Astrocyte of the cerebellum (primary cell): ENCODE data around the gene FTO.

Experiments
- DNase-seq: peaks from one replicate; pipeline ENCODE4 v3.0.0-alpha.2; 2011; ENCODE audit warnings: low read depth
- H3K4me3 ChIP-seq: 2 replicates; pipeline ENCODE4 v1.5.1; 2011; ENCODE audit warnings: mild to moderate bottlenecking, low read depth, low read length, moderate library complexity
- in situ Hi-C: cut with HindIII; loops from 2 replicates; pipeline ENCODE4 v1.10.0; 2017; ENCODE audit warnings: low sequenced_read_pairs
- TF ChIP-seq, protein P1 (sequence below): IDR thresholded peaks from 2 replicates; pipeline ENCODE4 v1.5.1; 2012; ENCODE audit warnings: low read length, low read depth, moderate library complexity, mild to moderate bottlenecking; ENCODE audit errors: missing control alignments

Gene FTO

DNA sequence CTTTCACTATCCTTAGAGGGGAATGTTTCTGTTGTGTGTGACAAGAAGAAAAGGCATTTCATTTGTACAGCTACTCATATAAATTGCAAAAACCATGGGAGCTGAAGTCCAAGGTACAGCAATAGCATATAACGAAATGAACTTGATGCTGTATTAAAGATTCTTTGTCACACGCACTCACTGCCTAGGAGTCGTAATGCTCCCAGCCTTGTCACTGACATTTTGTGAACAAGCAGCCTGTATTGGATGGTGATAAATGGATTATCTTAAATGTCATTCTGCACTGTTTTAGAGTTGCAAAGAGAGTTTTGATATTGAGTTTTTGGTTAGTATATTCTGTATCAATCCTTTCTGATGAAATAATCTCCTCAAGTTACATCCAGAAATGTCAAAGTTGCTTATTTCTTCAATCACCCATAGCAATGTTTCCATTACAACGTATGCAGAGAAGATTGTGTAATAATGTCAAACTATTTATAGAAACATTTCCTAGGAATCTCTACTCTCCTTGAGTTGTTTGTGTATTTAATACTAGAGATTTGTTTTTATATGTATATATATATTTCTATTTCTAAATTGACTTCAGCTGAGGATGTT is 270.6 kb downstream of the FTO start:
- in situ Hi-C loops, result no loop called here
- no peak for DNase-seq
- TF ChIP-seq, protein P1, sequence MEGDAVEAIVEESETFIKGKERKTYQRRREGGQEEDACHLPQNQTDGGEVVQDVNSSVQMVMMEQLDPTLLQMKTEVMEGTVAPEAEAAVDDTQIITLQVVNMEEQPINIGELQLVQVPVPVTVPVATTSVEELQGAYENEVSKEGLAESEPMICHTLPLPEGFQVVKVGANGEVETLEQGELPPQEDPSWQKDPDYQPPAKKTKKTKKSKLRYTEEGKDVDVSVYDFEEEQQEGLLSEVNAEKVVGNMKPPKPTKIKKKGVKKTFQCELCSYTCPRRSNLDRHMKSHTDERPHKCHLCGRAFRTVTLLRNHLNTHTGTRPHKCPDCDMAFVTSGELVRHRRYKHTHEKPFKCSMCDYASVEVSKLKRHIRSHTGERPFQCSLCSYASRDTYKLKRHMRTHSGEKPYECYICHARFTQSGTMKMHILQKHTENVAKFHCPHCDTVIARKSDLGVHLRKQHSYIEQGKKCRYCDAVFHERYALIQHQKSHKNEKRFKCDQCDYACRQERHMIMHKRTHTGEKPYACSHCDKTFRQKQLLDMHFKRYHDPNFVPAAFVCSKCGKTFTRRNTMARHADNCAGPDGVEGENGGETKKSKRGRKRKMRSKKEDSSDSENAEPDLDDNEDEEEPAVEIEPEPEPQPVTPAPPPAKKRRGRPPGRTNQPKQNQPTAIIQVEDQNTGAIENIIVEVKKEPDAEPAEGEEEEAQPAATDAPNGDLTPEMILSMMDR, result no peak
- no peak overlapping the region for H3K4me3 ChIP-seq

DNA sequence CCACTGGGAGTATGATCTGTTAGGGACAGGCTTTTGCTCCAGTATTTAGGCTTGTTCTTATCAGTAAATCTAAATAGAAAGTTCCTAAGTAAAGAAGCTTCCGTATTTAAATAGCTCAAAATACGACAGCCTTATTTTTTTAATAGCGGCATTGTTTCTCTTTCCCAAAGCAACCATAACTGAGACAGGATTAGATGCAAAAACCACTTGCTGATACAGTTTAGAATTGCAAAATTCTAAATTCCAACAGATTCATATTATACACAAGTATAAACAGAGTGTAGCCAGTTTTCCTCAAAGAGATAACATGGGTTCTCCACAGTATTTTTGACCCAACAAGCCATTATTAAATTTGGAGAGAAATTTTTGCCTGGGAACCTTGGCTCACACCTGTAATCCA is 276.7 kb downstream of the FTO start:
- TF ChIP-seq, protein P1, result no peak
- in situ Hi-C loops, result no loop called here
- DNase-seq, result no peak

DNA sequence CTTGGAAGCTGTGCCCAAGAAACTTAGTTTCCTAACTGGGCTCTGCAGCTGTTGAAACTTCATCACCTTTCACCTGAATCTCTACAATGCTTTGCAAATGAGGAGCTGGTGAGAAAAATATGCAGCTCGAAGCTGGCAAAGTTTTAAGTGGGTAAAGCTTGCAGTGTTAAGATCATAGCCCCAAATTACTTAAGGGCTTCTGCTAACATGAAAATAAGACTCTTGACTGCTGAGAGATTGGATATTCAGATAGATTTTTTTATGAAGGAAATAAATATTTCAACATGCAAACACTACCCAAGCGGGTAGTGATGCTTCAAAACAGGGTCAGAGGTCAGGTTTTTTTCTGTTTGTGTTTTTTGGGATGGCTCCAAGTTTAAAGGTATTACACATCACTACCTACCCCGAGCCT is 278.7 kb downstream of the FTO start:
- TF ChIP-seq, protein P1, result no peak
- no peak for DNase-seq
- in situ Hi-C loops, result no loop called here
- no peak overlapping the region for H3K4me3 ChIP-seq

More for the DNA sequence above, 276.7 kb downstream of the FTO start:
- no peak overlapping the region for H3K4me3 ChIP-seq

DNA sequence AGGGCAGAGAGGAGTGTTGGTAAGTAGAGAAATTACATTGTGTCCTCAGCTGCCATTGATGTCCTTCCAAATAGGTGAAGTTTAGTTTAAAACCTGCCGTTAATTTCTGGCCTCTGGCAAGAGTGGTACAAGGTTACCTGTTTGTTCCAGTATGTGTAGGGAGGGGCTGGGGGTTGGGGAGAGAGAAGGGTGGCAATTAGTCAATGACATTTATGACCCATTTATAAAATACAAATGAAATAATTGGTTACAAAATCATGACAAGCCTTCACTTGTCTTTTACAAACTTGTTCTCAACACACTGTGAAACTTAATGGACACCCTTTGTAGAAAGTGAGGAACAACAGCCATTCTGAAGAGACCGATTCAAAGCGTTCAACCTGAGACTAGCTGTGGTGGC is 281.0 kb downstream of the FTO start:
- TF ChIP-seq, protein P1, result no peak
- DNase-seq, result no peak
- no peak overlapping the region for H3K4me3 ChIP-seq
- in situ Hi-C loops, result no loop called here

DNA sequence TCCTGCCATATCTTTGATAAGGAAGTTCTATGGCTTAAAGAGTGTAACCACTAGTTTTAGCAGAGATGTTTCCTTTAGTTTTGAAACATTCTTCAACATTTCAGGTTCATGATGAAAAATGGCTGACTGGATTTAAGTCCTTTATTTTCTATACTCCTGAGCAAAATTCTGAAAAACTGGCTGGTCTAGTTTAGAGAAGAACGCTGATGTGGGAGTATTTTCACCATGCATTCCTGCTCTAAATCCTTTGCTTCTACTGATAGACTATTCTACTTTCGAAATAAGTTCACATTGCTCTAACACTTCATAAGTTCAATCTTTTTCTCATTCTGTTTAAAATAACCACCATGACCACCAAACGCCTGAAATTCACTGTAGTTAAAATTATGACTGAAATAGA is 281.9 kb downstream of the FTO start:
- TF ChIP-seq, protein P1, result no peak
- H3K4me3 ChIP-seq, result no peak overlapping the region
- in situ Hi-C loops, result no loop called here
- DNase-seq, result no peak

DNA sequence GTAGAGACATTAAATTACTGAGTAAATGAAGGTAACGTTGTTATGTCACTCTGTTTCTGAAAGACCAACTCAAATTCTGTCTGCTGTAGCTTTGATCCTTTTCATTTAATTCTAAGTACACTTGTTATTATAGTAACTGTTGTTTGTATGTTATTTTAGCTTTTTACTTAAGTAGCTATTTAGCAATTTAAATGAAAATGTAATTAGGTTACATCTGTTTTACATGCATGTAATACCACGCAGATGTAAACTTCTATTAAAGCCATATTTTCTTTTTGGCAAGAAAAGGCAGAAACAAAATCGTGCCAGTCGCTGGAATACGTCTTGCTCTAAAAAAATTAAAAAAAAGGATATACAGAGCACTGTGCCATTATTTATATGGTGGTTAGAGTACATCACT is 282.8 kb downstream of the FTO start:
- no peak for DNase-seq
- TF ChIP-seq, protein P1, result no peak
- no peak overlapping the region for H3K4me3 ChIP-seq
- in situ Hi-C loops, result no loop called here
